WERI-Rb-1 (cell line): Measurements from ENCODE around the gene SKI.

Source experiments
- DNase-seq: peaks from one replicate; pipeline ENCODE4 v3.0.0-alpha.2; 2020
- H3K27ac ChIP-seq: fragments of 250-450 bp; sonication (Bioruptor Pico); 2 replicates; pipeline ENCODE4 v1.5.1; 2020; ENCODE audit warnings: mild to moderate bottlenecking, moderate library complexity
- H3K27me3 ChIP-seq: fragments of 250-450 bp; sonication (Bioruptor Pico); 2 replicates; pipeline ENCODE4 v1.5.1; 2021; ENCODE audit warnings: mild to moderate bottlenecking, low read depth, moderate library complexity; ENCODE audit not compliant: insufficient read depth, severe bottlenecking
- H3K36me3 ChIP-seq: fragments of 250-450 bp; sonication (Bioruptor Pico); 2 replicates; pipeline ENCODE4 v1.5.1; 2020; ENCODE audit warnings: mild to moderate bottlenecking, moderate library complexity
- H3K4me3 ChIP-seq: 2 replicates; pipeline ENCODE4 v1.5.1; 2011; ENCODE audit warnings: low read depth, mild to moderate bottlenecking, control low read depth, low read length
- H3K9me3 ChIP-seq: fragments of 250-450 bp; sonication (Bioruptor Pico); 2 replicates; pipeline ENCODE4 v1.5.1; 2021; ENCODE audit warnings: mild to moderate bottlenecking, moderate library complexity; ENCODE audit not compliant: severe bottlenecking
- CTCF ChIP-seq: IDR thresholded peaks from 2 replicates; pipeline ENCODE4 v1.5.1; 2011; ENCODE audit warnings: low read depth, mild to moderate bottlenecking, control low read depth, inconsistent platforms, low read length

The SKI gene

GRCh38 chr1:2350501-2350900 lies 122.4 kb downstream of the SKI start:
- Histone ChIP-seq H3K27me3 (no peaks in the 10 kb centered on the region), H3K27ac (no peak overlapping the region), H3K36me3 (no peaks in the 10 kb centered on the region), H3K9me3 (no peaks in the 10 kb centered on the region), H3K4me3 (no peak overlapping the region)
- no peak for TF ChIP-seq CTCF
- DNase-seq, result no peak

GRCh38 chr1:2350911-2351655 lies 123.0 kb downstream of the SKI start:
- Histone ChIP-seq H3K27ac (no peak overlapping the region), H3K9me3 (no peaks in the 10 kb centered on the region), H3K27me3 (no peaks in the 10 kb centered on the region), H3K36me3 (no peaks in the 10 kb centered on the region), H3K4me3 (no peak overlapping the region)
- no peak for TF ChIP-seq CTCF
- DNase-seq, result no peak

- Histone ChIP-seq H3K4me3 (no peak overlapping the region), H3K36me3 (no peaks in the 10 kb centered on the region), H3K9me3 (no peaks in the 10 kb centered on the region), H3K27ac (no peak overlapping the region), H3K27me3 (no peaks in the 10 kb centered on the region)
- no peak for DNase-seq
- no peak for TF ChIP-seq CTCF
These were observed 123.6 kb downstream of the SKI start for GRCh38 chr1:2351723-2352122.

- no peak for TF ChIP-seq CTCF
- no peak overlapping the region for H3K27ac ChIP-seq
- H3K9me3 ChIP-seq, result no peaks in the 10 kb centered on the region
- no peaks in the 10 kb centered on the region for H3K27me3 ChIP-seq
- DNase-seq, result no peak
- H3K36me3 ChIP-seq, result no peaks in the 10 kb centered on the region
- no peak overlapping the region for H3K4me3 ChIP-seq
These were observed 124.3 kb downstream of the SKI start for GRCh38 chr1:2352341-2352896.

- no peak overlapping the region for H3K4me3 ChIP-seq
- DNase-seq, result no peak
- H3K27ac ChIP-seq, result no peak overlapping the region
- no peaks in the 10 kb centered on the region for H3K27me3 ChIP-seq
- TF ChIP-seq CTCF, result no peak
- no peaks in the 10 kb centered on the region for H3K9me3 ChIP-seq
- no peaks in the 10 kb centered on the region for H3K36me3 ChIP-seq
These were observed 124.9 kb downstream of the SKI start for GRCh38 chr1:2352897-2353550.
